Glomerular endothelial cell (primary cell): ENCODE results near the gene AGPAT3. TPM values are rescaled to one million over a fixed set of nuclear protein-coding genes. Genes with fewer than 3 reads are reported as not detected.

Experiments
- DNase-seq: peaks from one replicate; pipeline ENCODE4 v3.0.0-alpha.2; 2011; ENCODE audit warnings: low read depth, low spot score; ENCODE audit errors: extremely low read depth
- total RNA-seq: library from RNA; depleted of rRNA; stranded (reverse); fragments of >200 nt; gene quantifications from 2 replicates; pipeline ENCODE4 v1.2.3, GENCODE V29; 2015

Gene AGPAT3
- total RNA-seq, 1 donor from 2014 or later: 60.0 TPM

DNA sequence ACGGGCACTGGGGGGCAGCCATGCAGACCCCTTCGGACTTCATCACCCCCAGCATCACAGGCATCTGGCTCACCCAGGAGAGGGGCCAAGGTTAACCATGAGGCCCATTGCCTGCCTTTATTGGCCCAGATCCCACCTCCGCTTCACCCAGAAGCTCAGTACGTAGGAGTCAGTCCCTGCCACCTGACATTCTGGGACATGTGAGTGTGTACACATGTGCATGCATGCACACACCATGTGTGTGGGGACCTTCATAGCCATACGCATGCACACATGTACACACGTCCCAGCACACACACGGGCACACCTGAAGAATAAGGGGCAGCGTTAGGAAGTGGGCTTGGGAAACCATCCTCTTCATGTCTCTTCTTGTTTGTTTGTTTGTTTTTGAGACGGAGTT, 123.0 kb downstream of the AGPAT3 start:
- no peak for DNase-seq

DNA sequence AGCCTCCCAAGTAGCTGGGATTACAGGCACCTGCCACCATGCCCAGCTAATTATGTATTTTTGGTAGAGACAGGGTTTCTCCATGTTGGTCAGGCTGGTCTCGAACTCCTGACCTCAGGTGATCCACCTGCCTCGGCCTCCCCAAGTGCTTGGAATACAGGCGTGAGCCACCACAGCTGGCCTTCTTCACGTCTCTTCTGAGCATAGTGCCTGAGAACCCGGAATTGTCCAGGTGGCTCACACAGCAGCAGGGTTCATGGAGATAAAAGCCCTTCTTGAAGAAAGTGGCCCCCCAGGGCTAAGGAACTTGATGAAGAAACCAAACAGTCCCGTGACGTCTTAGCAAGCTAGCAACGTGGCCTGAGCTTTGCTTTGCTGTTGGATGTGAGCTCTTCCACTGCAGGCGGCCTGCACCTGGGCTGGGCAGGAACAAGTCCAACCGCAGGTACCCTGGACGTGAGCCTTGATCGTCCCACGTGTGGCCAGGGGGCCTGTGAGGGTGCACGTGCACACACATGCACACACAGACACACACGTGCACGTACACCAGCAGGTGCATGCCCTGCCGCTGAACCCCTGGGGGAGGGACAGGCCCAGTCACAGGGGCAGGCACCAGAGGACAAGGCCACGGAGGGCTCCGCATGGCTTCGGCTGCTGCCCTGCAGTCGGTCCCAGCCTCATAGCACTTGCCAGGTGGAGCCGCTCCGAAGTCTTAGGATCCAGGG, 123.6 kb downstream of the AGPAT3 start:
- no peak for DNase-seq

DNA sequence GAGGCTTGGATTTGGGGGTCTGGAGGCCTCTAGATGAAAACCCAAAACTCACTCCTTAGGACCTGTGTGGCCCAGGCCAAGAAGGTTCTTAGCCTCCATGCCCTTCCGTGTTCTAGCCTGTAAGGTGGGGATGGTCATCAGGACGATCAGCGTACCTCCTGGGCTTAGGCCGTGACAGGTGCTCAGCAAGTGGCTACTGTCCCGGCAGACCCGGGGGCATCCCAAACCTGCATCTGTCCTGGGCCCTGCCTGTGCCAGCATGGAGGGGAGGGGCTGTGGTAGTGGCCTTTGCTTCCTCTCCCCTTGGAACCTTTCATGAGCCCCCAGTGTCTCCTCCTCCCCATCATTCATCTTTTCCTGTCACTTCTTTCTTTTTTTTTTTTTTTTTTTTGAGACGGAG, 124.4 kb downstream of the AGPAT3 start:
- DNase-seq: no peak

DNA sequence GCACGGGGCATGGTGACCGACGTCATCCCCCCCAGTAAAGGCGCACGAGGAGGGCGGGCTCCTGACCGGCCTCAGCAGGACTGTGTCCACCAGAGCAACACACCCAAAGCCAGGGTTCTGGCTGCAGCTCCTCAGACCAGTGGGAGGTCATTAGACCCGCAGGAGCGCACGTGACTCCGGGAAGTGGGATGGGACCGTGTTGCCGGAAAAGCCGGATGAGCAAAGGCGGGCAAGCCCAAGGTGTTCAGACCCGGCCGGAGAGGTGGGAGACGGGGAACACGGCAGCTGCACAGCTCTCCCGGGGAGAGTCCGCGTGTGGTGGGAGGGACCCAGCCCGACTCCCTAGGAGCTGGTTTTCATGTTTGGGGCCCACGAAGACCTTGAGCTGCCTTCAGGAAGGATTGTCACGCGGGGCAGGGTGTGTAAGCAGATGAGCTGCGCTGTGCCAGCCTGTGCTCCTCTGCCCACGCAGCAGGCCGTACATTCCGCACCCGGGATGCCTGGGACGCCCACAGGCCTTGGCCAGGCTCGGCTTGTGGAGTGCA, 126.5 kb downstream of the AGPAT3 start:
- DNase-seq: no peak

DNA sequence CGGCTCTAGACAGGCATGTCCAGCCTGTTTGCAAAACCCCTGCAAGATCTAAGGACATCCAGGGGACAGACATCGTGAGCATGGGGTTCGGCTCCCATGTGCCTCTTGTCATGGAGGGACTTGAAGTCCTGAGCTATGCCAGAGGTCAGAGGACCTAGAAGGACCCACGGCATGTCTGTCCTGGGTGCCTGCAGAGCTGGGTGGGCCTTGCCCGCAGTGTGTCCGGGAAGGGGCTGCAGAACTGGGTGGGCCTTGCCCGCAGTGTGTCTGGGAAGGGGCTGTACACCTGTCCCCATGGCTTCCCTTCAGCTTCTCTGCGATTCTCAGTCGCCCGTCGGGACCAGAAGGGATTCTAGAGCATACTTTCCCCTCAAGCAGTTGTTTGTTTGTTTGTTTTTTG, 127.1 kb downstream of the AGPAT3 start:
- DNase-seq: no peak

DNA sequence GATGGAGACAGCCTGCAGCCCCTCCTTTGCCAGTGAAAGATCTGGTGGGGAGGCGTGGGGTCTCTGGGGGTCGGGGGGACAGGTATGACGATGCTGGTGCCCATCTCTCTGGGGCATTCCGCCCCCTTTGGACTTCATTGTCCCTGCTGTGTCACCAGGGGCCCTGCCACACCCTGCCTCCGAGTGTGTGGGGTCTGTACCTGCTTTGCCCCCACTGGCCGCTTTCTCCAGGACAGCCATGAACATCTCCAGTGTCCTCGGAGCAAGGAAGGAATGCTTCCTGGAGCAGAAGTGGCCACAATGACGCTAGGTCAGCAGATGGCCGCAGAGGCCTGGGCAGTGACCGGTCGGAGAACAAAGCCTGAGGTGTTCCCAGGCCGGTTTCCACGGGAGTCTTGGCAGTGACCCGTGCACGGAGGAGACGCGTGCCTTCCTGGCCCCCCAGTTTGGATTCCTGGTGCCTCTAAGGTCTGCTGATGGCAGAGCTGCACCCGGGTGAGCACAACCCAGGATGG, 128.5 kb downstream of the AGPAT3 start:
- DNase-seq: no peak

DNA sequence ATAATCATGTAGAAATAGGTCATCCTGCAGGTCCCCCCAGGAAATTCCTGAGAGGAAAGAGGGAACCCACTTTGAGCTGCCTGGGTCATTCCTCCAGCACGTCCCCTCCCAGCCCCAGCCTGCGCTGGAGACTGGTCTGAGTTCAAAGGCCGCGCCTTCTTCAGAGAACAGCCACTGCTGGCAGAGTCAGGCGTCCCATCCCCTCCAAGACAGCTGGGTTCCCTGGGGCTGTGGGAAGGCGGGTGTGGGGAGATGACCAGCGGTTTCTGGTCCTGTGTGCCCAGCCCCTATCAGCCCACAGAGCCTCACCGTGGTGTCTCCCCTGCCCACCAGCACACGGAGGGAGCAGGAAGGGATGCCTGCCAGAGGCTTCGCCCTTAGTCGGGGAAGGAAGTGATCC, 129.1 kb downstream of the AGPAT3 start:
- no peak for DNase-seq

DNA sequence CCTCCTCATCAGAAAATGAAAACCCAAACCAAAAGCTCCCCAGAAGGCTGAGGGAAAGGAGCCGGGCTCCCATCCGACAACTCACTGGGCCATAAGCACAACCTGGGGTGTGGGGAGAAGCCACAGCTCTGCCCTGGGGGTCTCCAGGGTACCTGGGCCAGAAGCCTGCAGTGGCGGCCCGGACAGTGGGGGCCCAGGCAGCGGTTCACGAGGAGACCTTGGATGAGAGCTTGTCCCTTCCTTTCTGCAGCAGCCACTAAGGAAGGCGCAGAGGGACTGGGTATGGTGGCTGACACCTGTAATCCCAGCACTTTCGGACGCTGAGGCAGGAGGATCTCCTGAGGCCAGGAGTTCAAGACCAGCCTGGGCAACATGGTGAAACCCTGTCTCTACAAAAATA, 129.6 kb downstream of the AGPAT3 start:
- DNase-seq: no peak

DNA sequence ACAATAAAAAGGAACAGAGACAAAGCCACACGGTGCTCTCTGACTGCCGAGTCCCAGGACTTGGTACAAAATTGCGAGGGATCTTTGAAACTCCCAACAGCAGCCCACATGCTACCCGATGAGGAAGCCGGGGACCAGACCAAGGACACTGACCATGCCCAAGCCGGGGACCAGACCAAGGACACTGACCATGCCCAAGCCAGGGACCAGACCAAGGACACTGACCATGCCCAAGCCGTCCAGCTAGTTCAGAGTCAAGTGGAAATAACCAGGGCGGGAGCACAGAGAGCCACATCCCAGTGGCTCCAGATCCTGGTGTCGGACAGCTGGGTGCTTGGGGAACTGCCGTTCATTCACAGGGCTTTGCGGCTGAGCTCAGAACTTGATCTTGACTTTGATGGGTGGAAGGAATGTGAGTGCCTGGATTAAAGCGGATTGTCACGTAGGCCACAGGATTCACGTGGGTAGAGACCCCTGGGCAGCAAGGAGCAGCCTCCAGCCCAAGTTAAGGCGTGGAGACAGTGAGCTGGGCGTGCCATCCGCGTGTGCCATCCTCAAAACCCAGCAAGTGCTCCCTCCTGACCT, 130.6 kb downstream of the AGPAT3 start:
- no peak for DNase-seq

DNA sequence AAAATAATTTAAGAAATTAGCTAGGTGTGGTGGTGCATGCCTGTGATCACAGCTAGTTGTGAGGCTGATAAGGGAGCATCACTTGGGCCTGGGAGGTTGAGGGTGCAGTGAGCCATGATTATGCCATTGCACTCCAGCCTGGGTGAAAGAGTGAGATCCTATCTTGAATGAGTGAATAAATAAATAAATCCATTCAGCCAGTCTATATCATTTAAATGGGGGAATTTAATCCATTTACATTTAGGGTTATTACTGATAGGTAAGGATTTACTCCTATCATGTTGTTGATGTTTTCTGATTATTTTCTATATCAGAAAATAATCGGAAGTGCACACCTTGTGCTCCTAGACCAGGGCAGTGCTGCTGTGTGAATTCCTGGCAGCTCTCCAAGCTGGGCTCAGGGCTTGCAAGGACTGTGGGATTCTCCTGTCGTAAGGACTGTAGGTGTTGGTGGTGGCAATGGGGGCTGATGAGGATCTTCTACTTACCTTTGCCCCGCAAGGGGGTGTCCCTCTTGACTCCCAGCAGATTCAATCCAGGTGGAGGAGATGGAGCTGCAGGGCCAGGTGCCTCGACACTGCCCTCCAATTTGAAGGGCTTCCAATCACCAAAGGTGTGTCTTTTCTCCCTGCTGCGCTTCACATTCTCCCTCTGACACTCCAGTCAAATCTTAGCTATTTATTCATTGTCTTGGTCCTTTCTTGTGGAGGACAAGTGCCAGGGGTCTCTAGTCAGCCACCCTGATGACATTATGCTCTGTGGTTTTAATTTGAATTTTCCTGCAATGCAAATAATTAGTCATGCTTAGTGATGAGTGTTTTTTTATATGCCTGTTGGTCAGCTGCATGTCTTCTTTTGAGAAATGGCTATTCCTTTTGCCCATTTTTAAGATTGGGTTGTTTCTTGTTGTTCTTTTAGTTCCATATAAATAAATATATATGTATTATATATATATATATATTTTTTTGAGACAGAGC, 133.0 kb downstream of the AGPAT3 start:
- DNase-seq: no peak

DNA sequence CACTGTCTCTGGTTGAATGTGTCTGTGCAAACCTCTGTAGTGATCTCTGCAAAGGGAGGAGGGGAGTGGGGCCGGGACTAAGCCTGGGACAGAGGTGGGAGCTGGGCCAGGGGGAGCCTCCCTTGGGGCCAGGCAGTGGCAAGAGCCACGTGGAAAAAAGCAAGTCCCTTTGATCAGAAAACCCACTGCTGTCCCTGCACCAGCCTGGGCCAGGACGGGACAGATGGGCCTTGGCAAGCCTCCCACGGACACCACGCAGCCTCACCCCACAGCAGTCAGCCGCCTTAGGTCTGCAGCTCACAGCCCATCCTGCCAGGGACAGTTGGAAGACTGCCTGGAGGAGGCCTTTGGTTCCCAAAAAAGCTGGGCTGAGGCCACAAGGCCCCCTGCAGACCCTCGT, 135.3 kb downstream of the AGPAT3 start:
- DNase-seq: no peak

DNA sequence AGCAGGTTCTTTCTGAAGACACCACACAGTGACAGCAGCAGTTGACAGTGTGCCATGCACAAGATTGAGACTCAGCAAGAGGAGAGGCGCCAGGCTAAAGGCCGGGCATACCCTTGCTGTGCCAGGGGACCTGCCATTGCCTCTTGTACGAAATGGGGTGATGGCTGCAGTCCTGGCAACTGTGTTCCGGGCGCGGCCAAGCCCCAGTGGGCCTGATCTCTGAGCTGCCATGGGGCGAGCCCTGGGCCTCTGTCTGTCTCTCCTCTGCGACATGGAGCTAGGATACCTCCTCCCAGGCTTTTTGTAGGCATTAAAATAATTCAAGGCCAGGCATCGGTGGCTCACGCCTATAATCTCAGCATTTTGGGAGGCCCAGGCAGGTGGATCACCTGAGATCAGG, 137.5 kb downstream of the AGPAT3 start:
- DNase-seq: no peak

DNA sequence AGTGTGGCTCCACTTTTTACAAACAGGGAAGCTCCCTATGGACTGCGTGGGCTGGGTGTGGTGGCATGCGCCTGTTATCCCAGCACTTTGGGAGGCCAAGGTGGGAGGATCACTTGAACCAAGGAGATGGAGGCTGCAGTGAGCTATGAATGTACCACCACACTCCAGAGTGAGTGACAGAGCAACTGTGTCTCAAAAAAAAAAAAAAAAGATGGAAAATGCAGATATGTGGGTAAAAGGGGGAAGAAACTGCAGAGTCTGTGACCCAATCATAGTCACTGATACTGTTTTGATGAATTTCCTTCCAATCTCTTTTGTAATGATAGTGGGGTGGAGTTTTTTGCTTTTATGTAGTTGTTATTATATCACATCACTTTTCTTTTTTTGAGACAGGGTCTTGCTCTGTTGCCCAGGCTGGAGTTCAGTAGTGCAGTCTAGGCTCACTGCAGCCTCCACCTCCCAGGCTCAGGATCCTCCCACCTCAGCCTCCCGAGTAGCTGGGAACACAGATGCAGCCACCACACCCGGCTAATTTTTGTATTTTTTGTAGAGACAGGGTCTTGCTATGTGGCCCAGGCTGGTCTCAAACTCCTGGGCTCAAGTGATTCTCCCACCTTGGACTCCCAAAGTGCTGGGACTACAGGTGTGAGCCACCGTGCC, 138.4 kb downstream of the AGPAT3 start:
- no peak for DNase-seq

DNA sequence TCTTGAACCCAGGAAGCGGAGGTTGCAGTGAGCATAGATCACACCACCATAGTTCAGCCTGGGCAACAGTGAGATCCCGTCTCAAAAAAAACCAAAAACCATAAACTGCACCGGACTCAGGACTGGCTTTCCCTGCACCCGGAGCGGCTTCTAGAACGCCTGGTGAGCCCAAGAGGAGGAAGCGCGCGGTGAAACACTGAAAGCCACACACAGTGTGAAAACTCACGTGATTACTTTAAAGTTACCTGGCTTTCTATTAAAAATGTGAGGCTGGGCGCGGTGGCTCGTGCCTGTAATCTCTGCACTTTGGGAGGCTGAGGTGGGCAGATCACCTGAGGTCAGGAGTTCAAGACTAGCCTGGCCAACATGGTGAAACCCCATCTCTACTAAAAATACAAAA, 140.0 kb downstream of the AGPAT3 start:
- DNase-seq: no peak

DNA sequence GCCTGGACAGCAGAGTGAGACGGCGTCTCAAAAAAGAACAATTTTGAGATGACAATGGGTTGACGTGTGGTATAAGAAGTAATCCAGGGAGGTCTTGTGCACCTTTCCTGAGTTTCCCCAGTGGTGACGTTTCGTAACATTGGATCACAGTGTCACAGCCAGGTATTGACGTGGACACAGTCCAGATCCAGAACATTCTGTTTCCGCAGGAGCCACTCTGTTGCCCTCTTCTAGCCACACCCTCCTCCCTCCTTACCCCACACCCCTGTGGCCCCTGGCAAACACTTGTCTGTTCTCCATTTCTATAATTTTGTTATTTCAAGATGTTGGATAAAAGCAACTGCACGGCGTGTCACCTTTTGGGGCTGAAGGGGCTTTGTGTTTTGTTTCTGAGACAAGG, 140.6 kb downstream of the AGPAT3 start:
- DNase-seq: no peak

DNA sequence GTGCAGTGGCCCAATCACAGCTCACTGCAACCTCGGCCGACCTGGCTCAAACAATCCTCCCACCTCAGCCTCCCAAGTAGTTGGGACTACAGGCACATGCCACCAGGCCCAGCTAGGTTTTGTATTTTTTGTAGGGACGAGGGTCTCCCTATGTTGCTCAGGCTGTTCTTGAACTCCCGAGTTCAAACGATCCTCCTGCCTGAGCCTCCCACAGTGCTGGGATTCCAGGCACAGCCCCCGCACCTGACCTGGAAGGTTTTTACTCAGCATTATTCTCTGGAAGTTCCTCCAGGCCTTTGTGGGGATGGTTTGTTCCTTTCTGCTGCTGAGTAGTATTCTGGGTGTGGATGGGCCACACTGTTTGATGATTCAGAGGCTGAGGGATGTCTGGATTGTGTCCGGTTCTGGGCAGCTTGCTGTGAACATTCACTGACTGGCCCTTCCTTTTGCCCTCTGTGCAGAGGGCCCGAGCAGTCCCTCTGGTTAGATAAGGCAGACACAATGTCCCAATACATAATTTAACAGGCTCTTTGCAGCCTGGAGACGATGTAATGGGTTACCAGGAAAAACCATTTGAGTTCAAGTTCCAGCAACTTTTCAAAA, 141.1 kb downstream of the AGPAT3 start:
- no peak for DNase-seq

DNA sequence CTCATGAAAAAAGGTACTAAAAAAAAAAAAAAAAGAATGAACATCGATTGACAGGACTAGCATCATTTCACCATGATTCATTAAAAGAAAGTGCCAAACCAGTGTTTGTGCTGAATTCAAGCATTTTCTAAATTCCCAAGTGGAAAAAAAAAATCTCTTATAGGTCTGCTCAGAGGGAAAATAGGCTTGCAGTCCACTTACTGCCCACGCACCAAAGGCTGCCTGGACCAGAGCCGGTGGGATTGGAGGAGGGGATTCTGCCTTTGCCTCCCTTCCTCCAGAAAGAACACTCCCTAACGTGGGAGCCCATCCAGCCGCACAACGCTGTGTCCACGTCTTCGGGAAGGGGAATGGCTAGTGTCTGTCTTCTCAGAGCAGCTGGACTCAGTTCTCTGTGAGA, 141.6 kb downstream of the AGPAT3 start:
- no peak for DNase-seq

DNA sequence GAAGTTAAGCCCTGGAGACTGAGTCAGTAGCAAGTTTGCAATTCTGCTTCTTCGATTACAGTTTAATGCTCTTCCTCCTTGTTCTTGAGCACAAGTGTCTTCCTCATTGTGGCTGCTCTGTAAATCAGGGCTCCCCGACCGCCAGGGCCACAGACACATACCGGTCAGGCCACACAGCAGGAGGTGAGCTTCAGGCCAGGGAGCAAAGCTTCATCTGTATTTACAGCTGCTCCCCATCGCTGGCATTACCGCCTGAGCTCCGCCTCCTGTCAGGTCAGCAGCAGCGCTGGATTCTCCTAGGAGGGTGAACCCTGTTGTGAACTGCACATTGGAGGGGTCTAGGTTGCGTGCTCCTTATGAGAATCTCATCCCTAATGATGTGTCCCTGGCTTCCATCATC, 145.4 kb downstream of the AGPAT3 start:
- no peak for DNase-seq

DNA sequence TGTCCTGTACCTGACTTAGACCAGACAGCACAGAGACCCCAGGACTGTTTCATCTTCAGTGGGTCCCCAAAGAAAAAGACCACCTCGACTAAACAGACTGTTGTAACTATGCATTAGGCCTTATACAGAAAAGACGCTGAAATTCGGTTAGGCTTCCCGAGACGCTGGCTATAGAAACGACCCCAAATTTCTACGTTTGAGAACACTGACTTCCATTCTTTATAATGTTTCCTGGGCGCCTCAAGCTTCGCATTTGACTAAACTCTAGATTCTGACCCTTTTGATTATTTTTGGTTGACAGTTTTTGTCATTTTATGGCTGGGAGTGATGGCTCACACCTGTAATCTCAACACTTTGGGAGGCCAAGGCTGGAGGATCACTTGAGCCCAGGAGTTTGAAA, 146.1 kb downstream of the AGPAT3 start:
- no peak for DNase-seq
